ENCODE data around the gene CEP350. TPM values are rescaled to one million over a fixed set of nuclear protein-coding genes. Genes with fewer than 3 reads are reported as not detected.

Gene CEP350
- total RNA-seq, 2 donors from 2014 or later = 32.2 to 42.2 TPM

DNA sequence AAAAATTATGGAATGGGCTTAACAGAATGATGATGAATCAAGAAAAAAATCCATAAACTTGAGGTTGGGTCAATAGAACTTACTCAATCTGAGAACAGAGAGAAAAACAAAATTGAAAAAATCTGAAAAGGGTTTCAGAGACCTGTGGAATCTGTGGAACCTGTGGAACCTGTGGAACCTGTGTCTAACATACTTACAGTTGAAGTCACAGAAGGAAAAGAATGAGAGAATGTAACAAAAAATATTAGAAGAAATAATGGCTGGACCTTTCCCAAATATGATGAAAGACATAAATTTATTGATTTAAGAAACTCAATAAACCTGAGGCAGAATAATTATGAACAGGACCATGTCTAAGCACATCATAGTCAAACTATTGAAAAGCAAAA lies 182.4 kb downstream of the CEP350 start:
- peaks cover 11% of the 10 kb centered on the region for H3K27me3 Mint-ChIP-seq (ENCODE audit: insufficient read depth)
- no peak for TF ChIP-seq CTCF (conservative IDR thresholded peaks at IDR 0.05)
- Histone ChIP-seq H3K4me1 (ENCODE audit: control insufficient read depth, insufficient read depth, low read length) (no peaks in the 10 kb centered on the region), H3K27me3 (ENCODE audit: control insufficient read depth, insufficient read depth, low read length, poor library complexity, severe bottlenecking) (peaks cover 5% of the 10 kb centered on the region), H3K9me3 (ENCODE audit: control insufficient read depth, low read length) (no peaks in the 10 kb centered on the region), H3K27ac (ENCODE audit: low read depth, low read length) (no peak overlapping the region), H3K36me3 (ENCODE audit: control insufficient read depth, insufficient read depth, low read length) (no peaks in the 10 kb centered on the region), H3K9ac (ENCODE audit: extremely low read depth, low read length, poor library complexity, severe bottlenecking) (no peak overlapping the region), H3K4me3 (ENCODE audit: low read length) (no peak overlapping the region)
- no peak overlapping the region for H3K4me3 Mint-ChIP-seq
- no peaks in the 10 kb centered on the region for H3K36me3 Mint-ChIP-seq (ENCODE audit: low read depth)
- no peaks in the 10 kb centered on the region for H3K4me1 Mint-ChIP-seq
- H3K9me3 Mint-ChIP-seq = no peaks in the 10 kb centered on the region
- no peak for DNase-seq
- H3K27ac Mint-ChIP-seq = no peak overlapping the region

GRCh38 chr1:180137776-180138175 lies 183.2 kb downstream of the CEP350 start:
- Histone ChIP-seq H3K9me3 (ENCODE audit: control insufficient read depth, low read length) (no peaks in the 10 kb centered on the region), H3K27ac (ENCODE audit: low read depth, low read length) (no peak overlapping the region), H3K4me3 (ENCODE audit: low read length) (no peak overlapping the region), H3K4me1 (ENCODE audit: control insufficient read depth, insufficient read depth, low read length) (no peaks in the 10 kb centered on the region), H3K36me3 (ENCODE audit: control insufficient read depth, insufficient read depth, low read length) (no peaks in the 10 kb centered on the region), H3K9ac (ENCODE audit: extremely low read depth, low read length, poor library complexity, severe bottlenecking) (no peak overlapping the region), H3K27me3 (ENCODE audit: control insufficient read depth, insufficient read depth, low read length, poor library complexity, severe bottlenecking) (peaks cover 5% of the 10 kb centered on the region)
- no peaks in the 10 kb centered on the region for H3K9me3 Mint-ChIP-seq
- H3K4me1 Mint-ChIP-seq = no peaks in the 10 kb centered on the region
- H3K4me3 Mint-ChIP-seq = no peak overlapping the region
- DNase-seq = no peak
- H3K27ac Mint-ChIP-seq = no peak overlapping the region
- peaks cover 14% of the 10 kb centered on the region for H3K27me3 Mint-ChIP-seq (ENCODE audit: insufficient read depth)
- no peak for TF ChIP-seq CTCF (conservative IDR thresholded peaks at IDR 0.05)
- no peaks in the 10 kb centered on the region for H3K36me3 Mint-ChIP-seq (ENCODE audit: low read depth)
- 83 to 96% methylated on average over 1 to 2 of the region's 2 CpGs for WGBS, 2 experiments (ENCODE audit: insufficient coverage in 1 of 2, insufficient read length in 1 of 2)

DNA sequence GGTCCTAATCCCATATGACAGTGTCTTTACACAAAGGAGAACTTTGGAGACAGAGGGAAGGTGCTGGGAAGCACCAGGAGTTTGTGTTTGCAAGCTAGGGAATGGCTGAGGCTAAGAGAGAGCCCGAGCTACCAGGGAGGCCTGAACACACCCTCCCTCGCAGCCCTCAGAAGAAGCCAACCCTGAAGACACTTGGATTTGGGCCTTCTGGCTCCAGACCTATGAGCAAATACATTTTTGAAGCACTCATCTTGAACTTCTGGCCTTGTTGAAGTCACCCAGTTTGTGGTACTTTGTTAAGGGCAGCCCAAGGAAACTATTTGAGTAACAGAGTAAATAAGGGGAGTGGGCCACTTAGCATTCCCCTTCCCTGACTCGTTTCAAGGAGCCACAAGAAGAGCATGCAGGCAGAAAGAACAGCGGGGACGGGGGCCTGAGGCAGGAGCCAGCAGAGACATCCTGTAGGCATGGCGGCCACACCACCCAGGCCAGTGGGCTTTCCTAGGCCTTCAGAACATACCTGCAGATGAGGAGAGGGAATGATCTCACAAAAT lies 186.8 kb downstream of the CEP350 start:
- H3K9ac ChIP-seq (ENCODE audit: extremely low read depth, low read length, poor library complexity, severe bottlenecking) = no peak overlapping the region
- no peak overlapping the region for H3K27ac ChIP-seq (ENCODE audit: low read depth, low read length)
- DNase-seq = no peak
- H3K27ac Mint-ChIP-seq = no peak overlapping the region
- no peaks in the 10 kb centered on the region for H3K4me1 ChIP-seq (ENCODE audit: control insufficient read depth, insufficient read depth, low read length)
- no peak overlapping the region for H3K4me3 Mint-ChIP-seq
- peaks cover 8% of the 10 kb centered on the region for H3K27me3 ChIP-seq (ENCODE audit: control insufficient read depth, insufficient read depth, low read length, poor library complexity, severe bottlenecking)
- H3K9me3 ChIP-seq (ENCODE audit: control insufficient read depth, low read length) = no peaks in the 10 kb centered on the region
- H3K9me3 Mint-ChIP-seq = no peaks in the 10 kb centered on the region
- H3K4me3 ChIP-seq (ENCODE audit: low read length) = no peak overlapping the region
- TF ChIP-seq CTCF (conservative IDR thresholded peaks at IDR 0.05) = no peak
- no peaks in the 10 kb centered on the region for H3K4me1 Mint-ChIP-seq
- H3K36me3 Mint-ChIP-seq (ENCODE audit: low read depth) = no peaks in the 10 kb centered on the region
- WGBS, 2 experiments (ENCODE audit: insufficient coverage in 1 of 2, insufficient read length in 1 of 2) = 92 to 100% methylated on average over 1 to 6 of the region's 6 CpGs
- H3K27me3 Mint-ChIP-seq (ENCODE audit: insufficient read depth) = peaks cover 12% of the 10 kb centered on the region
- H3K36me3 ChIP-seq (ENCODE audit: control insufficient read depth, insufficient read depth, low read length) = no peaks in the 10 kb centered on the region
